GM18861 (cell line): ENCODE data around the gene CD160.
"Not testable (repeated sequence)": the region's sequence is repeated elsewhere in the genome, so short reads cannot be mapped to it uniquely, and the experiment has no call there.

Experiments used
- ATAC-seq: cut with Tn5 transposase; IDR thresholded peaks from one replicate; pipeline ENCODE4 v1.9.1; 2021; ENCODE audit not compliant: unreplicated experiment

Gene CD160, protein sequence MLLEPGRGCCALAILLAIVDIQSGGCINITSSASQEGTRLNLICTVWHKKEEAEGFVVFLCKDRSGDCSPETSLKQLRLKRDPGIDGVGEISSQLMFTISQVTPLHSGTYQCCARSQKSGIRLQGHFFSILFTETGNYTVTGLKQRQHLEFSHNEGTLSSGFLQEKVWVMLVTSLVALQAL

GRCh38 chr1:145719230-145720079 is at the start of gene CD160:
TSS of gene CD160 (plus strand) at chr1:145719499. CDS start at chr1:145728328, 8,829 bp downstream.
- ATAC-seq, result no peak

GRCh38 chr1:145670995-145671745 is 48.1 kb upstream of the CD160 start:
- not testable (repeated sequence) for ATAC-seq

DNA sequence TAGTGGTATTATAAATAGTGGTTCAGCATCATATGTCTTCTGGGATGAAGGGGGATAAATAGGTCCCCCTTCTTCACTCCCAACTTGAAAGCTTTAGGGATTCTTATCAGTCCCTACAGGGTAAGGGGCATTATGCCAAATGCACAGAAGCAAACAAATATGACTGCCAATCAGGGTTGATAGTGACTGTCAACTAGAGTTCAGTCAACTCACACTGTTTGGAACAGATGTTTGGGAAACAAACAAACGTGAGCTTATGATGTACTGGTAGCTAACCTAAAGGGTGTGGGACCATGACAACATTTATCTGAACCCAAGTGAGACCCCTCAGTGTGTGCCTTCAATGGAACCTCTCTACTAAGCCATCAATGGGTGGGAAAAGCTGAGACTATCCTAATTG is 46.1 kb upstream of the CD160 start:
- not testable (repeated sequence) for ATAC-seq

DNA sequence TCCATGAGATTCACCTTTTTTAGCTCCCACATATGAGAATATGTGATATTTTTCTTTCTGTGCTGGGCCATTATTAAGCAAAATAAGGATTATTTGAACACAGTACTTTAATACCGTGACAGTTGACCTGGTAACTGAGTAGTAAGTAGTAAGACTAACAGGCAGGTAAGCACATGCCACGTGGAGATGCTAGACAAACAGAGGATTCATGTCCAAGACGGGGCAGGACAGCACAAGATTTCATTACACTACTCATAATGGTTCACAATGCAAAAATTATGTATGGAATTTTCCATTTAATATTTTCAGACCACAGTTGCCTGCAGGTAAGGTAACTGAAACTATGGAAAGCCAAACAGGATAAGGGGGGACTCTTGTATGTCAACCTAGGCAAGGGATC is 34.4 kb upstream of the CD160 start:
- ATAC-seq, result not testable (repeated sequence)

GRCh38 chr1:145686078-145686477 is 33.2 kb upstream of the CD160 start:
- ATAC-seq, result not testable (repeated sequence)

DNA sequence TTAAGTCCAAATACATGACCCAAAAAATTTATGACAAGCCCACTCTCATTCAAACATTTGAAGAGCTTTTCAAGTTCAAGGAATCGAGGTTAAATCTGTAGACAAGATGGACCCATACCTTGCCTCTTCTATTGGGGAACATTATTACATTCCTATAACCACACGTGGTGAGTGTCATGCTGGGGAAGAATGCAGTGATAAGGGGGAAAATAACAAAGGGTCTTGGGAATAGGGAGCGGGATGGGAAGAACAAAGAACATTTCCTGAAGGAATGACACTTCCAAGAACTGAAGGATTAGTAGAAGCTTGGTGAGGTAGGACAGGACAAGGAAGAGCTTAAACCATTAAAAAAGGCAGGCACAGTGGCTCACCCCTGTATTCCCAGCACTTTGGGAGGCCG is 31.0 kb upstream of the CD160 start:
- no peak for ATAC-seq

DNA sequence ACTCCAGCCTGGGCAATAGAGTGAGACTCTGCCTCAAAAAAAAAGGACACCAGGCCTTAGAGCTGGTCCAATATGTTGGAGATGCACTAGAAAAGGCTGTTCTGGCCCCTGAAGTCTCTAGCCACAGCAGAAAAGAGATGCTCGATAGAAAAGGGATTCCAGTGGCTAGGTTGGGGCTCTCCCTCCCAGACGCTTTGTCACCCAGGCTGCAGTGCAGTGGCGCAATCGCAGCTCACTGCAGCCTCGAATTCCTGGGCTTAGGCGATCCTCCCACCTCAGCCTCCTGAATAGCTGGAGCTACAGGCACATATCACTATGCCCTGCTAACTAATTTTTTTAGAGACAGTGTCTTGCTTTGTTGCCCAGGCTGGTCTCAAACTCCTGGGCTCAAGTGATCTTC is 30.4 kb upstream of the CD160 start:
- no peak for ATAC-seq

GRCh38 chr1:145689922-145690321 is 29.4 kb upstream of the CD160 start:
- no peak for ATAC-seq

DNA sequence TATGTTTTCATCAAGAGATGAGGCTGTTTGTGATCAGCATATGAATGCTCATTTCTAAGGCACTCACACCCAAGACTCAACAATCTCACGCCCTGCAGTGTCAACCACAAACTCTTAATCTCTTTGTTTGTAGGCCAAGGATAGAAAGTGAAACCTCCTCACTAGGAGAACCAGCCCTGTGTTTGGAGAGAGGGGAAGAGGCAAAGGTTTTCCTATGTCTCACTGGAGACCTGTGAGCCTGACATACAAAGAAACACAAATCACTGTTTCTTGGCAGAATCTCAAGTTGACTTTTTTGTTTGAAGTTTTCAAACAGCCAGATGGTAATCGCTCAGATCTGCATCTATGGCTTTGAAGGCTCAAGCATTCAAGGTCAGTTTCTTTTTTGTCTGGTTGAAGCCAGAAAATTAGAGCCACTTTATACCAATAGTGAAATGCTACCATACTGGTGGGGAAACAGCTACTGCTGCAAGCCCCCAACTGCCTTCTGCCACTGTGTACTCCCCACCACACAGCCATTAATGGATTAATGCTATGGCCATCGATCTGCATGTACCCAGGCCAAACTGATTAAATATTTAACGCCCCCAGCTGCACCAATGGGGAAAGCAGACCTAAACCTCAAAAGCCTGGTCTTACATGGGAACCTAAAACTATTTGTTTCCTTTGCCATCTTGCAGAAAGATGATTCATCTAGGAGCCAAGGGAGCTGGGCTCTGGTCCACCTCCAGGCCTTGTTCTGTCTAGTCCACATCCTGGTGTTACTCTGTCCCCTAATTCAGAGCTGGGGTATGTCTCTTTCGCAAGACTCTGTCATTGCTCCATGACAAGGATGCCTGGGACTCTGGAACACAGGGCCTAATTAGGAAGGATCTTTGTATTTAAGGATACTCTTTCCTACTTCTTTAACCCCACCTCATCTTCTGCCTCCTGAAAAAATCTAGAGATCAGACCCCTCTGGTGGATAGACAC is 28.4 kb upstream of the CD160 start:
- ATAC-seq, result no peak

DNA sequence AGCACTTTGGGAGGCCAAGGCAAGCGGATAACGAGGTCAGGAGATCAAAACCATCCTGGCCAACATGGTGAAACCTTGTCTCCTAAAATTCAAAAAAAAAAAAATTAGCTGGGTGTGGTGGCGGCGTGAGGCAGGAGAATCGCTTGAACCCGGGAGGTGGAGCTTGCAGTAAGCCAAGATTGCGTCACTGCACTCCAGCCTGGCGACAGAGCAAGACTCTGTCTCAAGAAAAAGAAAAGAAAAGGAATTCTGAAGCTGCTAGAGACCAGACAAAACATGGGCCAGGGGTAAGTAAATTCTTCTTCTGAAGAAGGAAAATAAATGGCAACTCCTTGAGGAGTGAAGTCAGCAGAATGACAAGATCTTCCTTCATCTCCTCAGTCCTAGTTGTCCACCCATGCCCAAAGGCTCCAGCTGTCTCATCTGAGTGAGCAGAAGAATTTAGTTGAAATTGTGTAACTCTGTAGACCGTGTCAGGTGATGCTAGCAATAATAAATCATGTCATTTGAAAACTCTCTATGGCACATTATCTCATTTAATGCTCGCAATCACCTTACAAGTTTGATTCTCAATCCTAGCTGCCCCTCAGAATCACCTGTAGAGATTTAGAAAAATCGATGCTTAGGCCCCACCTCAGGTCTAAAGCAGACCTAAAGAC is 26.4 kb upstream of the CD160 start:
- ATAC-seq, result no peak

GRCh38 chr1:145695821-145696629 is 23.3 kb upstream of the CD160 start:
- no peak for ATAC-seq

DNA sequence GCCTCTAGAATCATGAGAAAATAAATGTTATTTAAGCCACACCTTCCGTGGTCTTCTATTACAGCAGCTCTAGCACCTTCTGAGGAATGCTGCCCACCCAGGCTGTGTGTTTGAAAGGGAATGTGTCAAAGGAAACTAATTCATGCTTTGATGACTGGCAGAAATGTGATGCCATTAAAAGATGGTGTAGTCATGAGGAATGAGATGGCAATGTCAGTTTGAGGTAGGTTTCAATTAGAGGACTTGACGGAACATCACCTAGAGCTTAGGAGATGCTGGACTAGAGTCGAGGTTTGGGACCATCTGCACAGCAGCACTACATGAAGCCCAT is 22.7 kb upstream of the CD160 start:
- ATAC-seq, result no peak

GRCh38 chr1:145701306-145701862 is 17.9 kb upstream of the CD160 start:
- no peak for ATAC-seq

GRCh38 chr1:145702052-145702451 is 17.2 kb upstream of the CD160 start:
- no peak for ATAC-seq

- no peak for ATAC-seq
Measured at GRCh38 chr1:145702826-145703225, 16.5 kb upstream of the CD160 start.

DNA sequence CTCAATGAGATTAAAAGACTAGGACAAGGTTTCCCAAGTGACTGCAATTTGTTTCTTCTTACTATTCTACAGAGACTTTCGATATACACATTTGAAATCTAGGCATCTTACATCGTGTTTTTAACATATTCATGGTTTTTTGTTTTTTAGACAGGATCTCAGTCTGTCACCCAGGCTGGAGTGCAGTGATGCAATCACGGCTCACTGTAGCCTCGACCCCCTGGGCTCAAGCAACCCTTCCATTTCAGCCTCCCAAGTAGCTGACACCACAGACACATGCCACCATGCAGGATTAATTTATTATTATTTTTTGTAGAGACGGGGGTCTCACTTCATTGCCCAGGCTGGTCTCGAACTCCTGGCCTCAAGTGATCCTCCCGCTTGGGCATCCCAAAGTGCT is 13.7 kb upstream of the CD160 start:
- ATAC-seq, result no peak

GRCh38 chr1:145706086-145706664 is 13.1 kb upstream of the CD160 start:
- no peak for ATAC-seq

GRCh38 chr1:145707183-145707867 is 12.0 kb upstream of the CD160 start, which contains the start of gene PDZK1:
TSS of gene PDZK1 (minus strand) at chr1:145707368. CDS start at chr1:145688021, 19,347 bp downstream.
- ATAC-seq, result no peak
